NCI-H446 (cell line): ENCODE measurements around the gene CNTNAP2.

Source experiments
- DNase-seq, 2 experiments: peaks; one replicate each; lab custom pipeline; 2025; lab: John Stamatoyannopoulos, UW

CNTNAP2 gene

DNA sequence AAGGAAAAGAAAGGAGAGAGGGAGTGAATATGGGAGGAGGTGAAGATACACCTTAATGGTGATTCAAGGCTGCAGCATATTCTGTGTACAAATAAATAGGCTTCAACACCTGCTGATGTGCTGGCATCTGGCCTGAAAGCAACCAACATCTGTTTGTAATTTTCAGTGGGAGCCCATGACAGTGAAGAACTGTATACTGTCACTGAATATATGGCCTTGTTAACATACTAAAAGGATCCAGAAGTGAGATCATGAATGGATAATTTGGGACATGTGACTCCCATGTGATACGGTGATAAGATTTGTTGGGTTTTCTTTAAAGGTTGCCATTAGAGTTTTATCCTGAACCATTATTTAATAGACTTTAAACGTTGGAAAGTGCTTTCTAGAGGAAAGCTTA, 459.3 kb downstream of the CNTNAP2 start:
- no peak for DNase-seq

- peak; percentile 77 to 83 for DNase-seq
Observed at GRCh38 chr7:146591976-146592375, 475.4 kb downstream of the CNTNAP2 start.

- no peak for DNase-seq
Observed at GRCh38 chr7:146606628-146607027, 490.0 kb downstream of the CNTNAP2 start.

DNA sequence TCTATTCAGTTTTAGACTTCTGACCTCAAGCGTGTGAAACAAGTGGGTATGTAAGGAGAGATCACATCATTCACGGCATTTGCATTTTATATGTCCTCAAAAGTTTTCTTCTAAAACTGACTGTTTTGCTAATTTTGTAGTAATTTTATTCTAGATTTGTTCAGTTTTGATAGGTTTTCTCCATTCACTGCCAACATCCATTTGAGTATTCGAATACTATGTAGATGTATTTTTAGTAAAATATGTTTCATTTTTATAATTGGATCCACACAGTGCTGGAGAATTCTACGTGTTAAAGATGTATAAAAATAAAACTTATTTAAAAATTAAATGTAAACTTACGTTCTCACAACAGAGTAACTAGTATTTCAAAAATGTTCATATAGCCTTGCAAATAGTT, 503.0 kb downstream of the CNTNAP2 start:
- DNase-seq, result no peak

DNA sequence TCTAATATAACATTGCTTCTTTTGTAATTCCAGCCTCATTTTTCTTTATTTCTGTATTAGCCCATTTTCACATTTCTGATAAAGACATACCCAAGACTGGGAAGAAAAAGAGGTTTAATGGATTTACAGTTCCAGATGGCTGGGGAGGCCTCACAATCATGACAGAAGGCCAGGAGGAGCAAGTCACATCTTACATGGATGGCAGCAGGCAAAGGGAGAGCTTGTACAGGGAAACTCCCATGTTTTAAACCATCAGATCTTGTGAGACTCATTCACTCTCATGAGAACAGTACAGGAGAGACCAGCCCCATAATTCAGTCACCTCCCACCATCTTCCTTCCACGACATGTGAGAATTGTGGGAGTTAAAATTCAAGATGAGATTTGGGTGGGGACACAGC, 510.3 kb downstream of the CNTNAP2 start:
- DNase-seq, result no peak

- peak in 1 of 2 experiments; percentile 20 for DNase-seq
Observed at GRCh38 chr7:146635205-146636032, 518.8 kb downstream of the CNTNAP2 start.

- no peak for DNase-seq
Observed at GRCh38 chr7:146636033-146636356, 519.4 kb downstream of the CNTNAP2 start.

DNA sequence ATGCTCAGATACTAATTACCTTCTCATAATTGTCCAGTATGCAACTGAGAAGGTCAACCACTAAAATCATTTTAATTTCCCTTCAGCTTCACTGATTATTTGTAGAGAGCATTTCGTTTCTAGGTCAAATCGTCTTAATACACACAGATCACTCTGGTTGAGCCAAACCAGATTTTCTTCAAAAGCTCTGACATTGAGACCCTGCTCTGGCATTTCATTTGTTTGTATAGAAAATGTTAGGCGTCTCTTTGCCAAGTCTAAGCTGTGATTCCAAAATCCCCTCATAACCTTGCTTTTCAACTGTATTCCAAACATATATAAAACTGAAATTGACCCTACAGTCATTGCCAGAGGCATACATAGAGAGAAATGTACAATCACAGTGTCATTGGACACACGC, 520.0 kb downstream of the CNTNAP2 start:
- DNase-seq, result no peak

DNA sequence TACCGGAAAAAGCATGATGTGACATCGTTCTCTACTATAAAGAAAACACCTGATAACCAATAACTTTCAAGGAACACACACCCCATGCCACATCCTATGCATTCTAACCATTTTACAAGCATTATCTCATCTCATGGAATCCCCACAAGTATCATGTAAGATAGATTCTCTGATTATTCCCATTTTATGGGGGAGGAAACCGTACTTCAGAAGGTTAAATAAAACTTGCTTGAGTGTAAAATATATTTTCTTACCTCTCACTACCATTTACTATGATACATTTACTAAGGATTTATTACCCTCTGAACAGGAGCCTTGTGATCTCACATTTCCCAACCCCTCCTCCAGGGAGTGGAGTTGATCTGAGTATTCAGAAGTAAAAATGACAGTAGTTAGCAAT, 522.7 kb downstream of the CNTNAP2 start:
- no peak for DNase-seq

DNA sequence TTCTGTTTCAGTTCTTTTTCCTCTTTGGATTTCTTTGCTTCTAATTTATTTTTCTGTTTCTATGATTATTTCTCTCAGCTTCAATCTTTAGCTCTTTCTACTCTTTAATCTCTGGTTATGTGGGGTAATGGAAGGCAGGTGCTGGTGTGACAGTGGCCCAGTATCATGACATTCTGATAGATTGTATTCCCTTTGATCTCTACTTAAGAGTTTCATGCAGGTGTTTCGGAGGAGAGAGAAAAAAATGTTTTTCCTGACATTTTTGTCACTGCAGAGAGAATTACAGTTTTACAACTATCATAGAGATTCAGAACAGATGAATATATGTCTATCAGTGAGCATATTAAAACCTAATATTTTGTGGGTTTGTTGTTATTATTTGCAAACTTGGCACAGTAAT, 524.9 kb downstream of the CNTNAP2 start:
- no peak for DNase-seq

DNA sequence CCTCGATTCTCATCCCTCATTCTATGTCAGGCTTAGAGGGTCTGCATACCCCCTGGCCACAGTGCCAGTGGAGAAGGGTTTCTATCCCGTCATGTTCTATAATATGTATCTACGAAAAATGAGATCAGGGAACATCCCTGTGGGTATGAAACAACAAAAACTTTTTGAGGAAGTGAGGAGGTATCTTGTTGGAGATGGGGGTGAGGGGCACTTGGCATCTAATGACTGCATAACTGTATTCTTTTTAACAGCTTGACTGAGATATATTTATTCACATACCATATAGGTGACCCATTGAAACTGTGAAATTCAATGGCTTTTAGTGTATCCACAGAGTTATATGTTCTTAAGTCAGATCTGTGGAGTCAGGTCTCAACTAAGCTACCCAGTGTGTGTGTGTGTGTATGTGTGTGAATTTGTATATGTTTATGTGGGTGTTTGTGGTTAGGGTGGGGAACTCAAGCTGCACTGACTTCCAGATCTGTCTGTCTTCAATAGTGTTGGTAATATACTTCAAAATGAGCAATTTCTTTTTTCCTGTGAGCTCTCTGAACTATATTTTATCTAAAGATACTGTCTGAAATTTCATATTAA, 528.9 kb downstream of the CNTNAP2 start:
- DNase-seq, result no peak

DNA sequence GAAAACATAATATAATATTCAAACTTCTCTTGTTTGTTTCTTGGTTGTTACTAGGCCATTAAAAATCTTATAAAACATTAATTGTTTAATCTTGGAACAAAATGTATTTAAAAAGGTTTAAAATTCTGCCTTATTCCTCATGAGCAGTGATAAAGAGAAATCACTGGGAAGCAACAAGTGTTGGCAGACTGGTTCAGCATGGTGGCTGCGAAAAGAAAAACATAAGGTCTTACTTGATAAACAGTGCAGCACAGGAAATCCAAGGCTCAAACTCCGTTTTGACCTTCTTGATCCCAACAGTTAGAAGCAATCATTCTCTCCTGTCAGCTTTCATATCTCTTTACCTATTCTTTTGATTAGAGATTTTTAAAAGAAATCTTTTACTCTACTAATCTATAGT, 530.8 kb downstream of the CNTNAP2 start:
- DNase-seq, result no peak

GRCh38 chr7:146652176-146652575, 535.6 kb downstream of the CNTNAP2 start:
- no peak for DNase-seq

DNA sequence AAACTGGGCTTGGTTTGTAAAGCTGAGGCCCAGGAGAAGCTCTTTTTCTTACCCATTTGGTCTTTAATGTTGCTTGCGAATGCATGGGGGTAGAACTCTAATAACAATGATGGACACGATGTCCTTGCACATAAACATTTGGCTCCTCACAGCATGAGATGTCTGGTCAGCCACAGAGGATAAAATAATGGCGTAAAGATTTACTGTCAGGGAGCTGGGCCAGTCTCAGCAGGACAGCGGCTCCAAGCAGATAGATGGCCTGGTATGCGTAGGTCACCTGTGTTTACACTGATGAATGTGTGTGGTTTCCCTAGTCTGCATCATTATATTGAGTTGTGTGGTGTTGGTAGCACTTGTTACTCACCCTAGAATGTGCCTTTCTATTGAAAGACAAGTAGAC, 537.4 kb downstream of the CNTNAP2 start:
- no peak for DNase-seq

GRCh38 chr7:146655928-146656797, 539.6 kb downstream of the CNTNAP2 start:
- DNase-seq, result peak; percentile 60 to 84

- DNase-seq, result peak in 1 of 2 experiments; percentile 23
Observed at GRCh38 chr7:146656988-146657387, 540.4 kb downstream of the CNTNAP2 start.

- no peak for DNase-seq
Observed at GRCh38 chr7:146658604-146659003, 542.0 kb downstream of the CNTNAP2 start.

DNA sequence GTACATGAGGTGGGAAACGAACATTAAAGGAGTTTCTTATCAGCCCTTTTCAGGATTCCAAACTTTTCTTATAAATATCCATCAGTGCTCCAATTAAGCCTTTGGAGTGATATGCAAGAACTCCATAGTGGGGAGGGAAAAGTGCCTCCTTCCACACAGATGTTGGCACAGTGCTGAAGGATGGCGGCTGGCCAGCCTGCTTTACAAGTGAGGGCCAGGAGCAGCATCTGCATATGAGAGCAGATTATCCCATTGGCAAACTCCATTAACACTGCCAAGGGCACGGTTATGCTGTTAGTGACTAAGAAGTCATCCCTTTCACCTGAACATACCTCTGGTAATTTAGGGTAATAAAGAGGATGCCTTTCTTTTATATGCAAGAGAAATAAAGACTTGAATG, 543.1 kb downstream of the CNTNAP2 start:
- peak; percentile 18 to 94 for DNase-seq

DNA sequence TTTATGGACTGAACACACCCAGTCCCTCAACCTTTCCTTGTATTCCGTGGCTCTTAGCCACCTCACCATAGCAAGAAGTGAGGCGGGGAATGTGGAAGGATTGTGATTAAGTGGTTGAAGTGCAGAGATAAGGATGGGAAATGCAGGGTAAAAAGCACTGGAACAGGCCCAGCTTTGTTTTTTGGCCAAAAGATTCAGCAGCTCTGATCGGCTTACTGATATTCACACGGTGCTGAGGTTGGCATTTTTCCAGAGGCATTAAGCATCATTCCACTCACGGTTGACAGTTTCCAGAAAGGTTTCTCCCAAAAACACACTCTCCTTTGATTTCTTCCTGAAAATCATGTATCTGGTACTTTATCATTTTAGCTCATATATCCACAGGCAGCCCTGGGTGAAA, 544.2 kb downstream of the CNTNAP2 start:
- DNase-seq, result peak in 1 of 2 experiments; percentile 59

DNA sequence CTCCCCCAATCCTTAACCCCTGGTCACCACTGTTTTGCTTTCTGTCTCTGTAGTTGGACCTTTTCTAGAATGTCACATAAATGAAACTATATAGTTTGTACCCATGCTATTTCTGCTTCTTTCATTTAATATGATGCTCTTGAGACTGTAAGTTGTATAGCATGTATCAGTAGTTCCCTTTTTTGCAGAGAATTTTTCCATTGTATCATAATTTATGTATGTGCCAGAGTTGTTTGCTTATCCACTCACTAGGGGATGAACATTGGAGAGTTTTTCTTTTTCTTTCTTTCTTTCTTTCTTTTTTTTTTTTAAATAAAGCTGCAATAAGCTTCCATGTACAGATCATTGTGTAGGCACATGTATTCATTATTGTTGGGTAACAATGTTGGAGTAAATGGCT, 544.8 kb downstream of the CNTNAP2 start:
- no peak for DNase-seq

GRCh38 chr7:146661929-146662328, 545.3 kb downstream of the CNTNAP2 start:
- no peak for DNase-seq

DNA sequence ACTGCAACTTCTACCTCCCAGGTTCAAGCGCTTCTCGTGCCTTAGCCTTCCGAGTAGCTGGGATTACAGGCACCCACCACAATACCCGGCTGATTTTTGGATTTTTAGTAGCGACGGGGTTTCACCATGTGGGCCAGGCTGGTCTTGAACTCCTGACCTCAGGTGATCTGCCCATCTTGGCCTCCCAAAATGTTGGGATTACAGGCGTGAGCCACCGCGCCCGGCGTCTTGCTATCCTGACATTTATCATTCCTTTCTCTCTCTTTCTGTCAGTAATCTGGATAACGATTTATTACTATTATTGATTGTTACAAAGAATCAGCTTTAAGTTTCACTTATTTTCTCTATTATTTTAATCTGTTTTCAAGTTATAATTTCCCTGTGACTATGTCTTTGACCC, 548.4 kb downstream of the CNTNAP2 start:
- DNase-seq, result no peak

DNA sequence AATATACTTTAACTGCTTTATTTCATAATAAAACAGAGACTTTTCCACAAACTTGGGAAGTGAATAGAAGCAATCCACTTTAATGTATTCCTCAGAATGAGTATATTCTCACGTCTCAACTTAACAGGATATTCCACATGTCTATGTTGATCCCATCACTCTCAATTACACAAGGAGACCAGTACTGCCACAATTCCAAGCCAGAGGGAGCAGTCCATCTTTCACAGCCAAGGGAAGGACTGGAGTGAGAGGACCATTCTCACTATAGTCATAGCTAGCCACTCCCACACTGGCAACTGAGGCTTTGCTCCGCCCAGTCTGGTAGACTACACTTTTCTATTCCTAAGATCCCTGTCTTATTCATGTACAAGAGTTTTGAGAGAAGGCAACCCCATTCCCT, 553.9 kb downstream of the CNTNAP2 start:
- no peak for DNase-seq
